ENCODE measurements around the gene FOXR1.

FOXR1 gene, protein sequence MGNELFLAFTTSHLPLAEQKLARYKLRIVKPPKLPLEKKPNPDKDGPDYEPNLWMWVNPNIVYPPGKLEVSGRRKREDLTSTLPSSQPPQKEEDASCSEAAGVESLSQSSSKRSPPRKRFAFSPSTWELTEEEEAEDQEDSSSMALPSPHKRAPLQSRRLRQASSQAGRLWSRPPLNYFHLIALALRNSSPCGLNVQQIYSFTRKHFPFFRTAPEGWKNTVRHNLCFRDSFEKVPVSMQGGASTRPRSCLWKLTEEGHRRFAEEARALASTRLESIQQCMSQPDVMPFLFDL

DNA sequence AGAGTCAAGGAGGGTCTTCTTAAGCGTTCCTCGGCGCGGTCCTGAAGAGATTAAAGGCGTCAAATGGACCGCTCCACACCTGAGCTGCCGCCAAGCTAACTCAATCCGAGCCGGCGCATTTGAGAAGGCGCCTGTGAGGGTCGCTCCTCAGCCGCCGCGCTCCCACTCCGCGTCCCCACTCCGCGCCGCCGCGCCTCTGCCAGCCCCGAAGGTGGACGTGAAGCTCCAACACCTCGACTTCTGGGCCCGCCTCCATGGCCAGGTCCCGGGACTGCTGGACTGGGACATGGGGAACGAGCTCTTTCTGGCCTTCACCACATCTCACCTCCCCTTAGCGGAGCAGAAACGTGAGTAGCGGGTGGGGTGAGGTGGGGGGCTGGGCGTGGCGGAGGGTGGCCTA is at the start of gene FOXR1:
TSS of gene FOXR1 (plus strand) at position 116 of the 400 bp plus-strand sequence. CDS start at position 287, 171 bp downstream.
- no peak for DNase-seq (ENCODE audit: low read depth in 2 of 2)

DNA sequence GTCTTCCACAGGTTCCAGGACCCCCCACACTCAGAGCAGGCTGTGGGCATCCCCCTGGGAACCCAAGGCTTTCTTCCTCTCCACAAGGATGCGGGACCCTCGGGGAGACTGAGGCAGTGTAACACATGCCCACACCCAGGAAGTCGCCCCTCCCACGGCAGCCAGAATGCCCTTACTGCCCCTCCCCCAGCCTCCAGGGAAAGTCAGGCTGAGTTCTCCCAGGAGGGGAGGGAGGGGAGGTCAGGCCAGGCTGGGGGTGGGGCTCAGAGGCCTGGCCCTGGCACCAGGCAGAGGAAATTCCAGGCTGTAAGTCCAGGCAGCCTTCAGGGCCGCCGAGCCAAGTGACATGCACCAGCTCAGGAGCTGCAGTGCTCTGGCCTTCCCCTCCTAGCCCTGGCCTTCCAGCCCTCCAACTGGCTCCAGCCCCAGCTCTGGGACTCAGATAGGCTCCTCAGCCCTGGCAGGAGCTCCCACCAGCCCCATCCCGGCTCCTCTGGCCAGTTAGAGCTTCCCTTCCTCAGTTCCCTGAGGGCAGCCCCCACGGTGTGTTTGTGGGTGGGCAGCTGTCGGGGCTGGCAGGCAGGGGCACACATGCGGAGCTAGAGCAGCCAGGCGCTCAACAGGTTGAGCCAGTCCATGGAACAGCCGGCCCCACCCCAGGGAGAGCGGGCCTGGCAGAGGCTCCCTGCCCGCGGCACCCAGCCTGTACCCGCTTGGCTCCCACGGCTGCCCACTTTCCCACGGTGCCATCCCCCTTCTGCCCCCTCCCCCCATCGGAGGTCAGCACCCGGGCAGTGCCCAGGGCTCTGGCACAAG is 49.4 kb upstream of the FOXR1 start:
- DNase-seq (ENCODE audit: low read depth in 2 of 2), result no peak

DNA sequence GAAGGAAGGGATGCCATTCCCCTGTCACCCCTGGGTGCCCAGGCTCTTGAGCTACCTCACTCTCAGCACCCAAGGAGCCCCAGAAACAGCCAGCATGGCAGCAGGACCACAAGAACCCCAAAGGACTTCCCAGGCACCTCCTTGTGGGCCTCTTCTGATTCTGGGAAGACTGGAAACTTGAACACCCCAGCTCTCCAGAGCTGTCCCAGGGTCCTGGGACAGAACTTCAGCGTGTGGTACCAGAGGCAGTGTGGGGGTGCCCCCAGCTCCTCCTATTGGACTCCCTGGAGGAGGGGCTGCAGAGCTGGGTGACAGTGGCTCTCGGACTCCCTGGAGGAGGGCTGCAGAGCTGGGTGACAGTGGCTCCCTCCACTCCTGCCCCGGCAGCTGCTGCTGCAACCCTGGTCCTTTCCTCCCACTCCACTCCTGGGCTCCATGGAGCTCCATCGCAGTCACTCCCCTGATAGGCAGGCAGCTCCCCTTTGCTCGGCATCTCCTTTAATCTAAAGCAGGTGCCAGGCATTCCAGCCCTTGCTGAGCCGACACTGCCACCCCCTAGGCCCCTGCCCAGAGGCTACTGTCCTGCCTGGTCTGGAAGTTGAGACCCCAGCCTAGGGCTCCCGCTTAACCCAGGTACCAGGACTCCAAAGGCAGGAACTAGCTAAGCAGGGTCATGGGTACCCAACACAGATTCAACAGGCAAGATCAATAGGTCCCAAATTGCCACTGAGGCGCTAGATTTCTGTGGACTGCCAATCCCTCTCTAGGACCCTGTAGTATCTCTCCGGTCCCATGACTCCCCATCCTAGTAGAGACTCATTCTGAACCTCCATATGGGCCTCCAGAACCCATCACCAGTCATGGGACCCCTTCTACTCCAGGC is 48.6 kb upstream of the FOXR1 start:
- no peak for DNase-seq (ENCODE audit: low read depth in 2 of 2)

DNA sequence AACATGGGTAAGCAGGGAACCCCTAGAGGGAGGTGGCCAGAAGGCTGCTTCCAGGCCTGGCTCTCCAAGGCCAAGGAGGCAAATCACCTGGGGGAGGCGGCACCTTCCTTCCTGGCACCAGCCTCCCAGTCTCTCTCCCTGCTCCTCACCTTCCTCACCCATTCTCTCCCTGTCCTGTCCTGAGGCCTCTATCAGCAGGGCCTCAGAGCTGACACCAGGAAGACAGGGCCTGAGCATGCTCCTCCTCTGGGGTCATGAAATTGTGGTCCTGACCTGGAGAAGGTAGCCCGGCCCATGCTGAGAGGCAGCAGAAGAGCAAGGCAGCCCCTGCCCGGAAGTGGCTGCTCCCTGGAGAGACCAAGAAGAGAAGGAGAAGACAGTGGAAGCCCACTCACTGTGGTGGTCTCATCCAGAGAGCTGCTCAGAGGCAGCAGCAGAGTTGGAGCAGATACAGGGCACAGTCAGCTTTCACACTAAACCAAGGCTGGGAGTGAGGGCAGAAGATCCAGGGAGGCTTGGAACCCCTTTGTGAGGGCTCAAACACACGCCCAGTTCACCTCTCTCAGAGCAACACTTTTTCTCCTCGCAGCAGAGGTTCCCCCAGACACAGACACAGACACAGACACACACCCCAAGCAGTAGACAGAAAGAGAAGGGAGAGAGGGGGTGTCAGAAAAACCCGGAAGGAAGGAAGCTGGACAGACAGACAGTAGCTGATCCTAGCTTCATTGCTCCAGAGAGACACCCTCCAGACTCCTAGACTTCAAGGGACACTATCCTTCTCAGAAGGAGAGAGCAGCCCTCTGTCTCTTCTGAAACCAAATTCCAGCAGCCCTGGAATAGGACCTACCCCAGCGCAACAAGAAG is 47.6 kb upstream of the FOXR1 start:
- DNase-seq (ENCODE audit: low read depth in 2 of 2), result no peak

DNA sequence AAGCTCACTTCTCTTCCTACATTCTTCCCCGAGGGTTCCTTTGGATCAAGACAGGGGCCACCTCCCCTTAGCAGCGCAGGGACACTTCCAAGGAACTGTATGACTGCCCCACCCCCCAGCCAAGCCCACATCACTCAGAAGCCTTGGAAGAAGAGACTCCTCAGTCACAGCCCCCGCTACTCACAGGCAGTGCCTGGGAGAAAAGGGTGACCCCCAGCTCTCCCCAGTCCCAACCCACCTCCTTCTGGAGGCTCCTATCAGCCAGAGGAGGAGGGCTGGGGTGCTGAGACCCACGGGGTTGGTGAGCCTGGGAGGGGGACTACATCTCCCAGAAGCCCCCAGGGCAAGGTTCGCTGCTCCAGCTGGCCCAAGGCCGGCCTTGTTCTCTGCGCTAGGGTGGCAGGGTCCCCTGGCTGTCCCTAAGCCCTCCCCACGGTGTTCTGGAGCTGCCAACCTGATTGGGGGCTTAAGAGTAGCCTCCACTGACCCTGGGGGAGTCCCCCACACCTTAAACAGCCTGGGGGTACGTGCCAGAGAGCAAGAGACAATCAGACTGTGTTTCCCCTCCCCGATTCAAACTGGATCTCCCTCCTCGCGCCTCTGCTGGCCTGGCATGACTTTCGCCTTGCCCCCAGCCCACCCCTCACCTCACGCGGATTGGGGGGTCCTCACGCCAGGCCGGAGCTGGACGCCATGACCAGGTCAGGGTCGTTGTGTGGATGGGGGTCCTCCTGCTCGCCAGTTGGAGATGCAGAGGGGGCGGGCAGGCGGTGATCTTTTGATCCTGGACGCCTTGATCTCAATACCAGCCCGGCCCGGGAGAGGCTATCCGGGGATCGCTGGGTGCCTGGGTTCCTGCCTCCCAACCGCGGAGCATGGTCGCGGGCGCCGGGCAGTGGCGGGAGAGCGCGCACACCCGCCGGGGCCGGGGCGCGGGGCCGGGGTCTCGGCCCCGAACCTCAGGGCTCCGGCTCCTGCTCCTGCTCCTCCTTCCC is 46.7 kb upstream of the FOXR1 start:
- no peak for DNase-seq (ENCODE audit: low read depth in 2 of 2)

DNA sequence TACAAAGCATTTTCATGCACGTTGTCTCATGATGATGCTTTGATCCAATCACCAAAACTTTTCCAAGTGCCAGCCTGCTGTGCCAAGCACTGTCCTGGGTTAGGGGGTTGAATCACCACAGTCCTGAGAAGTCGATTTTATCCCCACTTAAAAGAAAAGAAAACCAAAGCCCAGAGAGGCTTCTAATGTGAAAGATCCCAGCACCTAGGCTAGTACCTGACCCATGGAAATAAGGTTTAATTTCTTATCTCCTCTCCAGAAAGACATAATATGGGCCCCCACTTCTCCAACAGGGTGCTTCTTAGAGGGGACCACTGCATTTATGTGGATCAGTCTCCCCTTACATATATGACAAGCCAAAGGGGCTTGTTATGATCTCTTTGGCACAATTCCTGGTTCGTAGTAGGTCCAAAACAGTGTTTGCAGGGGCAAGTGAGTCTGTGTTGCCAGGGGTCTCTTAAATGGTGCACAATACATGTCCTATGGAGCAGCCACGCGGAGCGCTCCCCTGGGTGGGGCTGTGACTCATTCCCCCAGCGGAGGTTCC is 43.9 kb upstream of the FOXR1 start:
- DNase-seq (ENCODE audit: low read depth in 2 of 2), result no peak

DNA sequence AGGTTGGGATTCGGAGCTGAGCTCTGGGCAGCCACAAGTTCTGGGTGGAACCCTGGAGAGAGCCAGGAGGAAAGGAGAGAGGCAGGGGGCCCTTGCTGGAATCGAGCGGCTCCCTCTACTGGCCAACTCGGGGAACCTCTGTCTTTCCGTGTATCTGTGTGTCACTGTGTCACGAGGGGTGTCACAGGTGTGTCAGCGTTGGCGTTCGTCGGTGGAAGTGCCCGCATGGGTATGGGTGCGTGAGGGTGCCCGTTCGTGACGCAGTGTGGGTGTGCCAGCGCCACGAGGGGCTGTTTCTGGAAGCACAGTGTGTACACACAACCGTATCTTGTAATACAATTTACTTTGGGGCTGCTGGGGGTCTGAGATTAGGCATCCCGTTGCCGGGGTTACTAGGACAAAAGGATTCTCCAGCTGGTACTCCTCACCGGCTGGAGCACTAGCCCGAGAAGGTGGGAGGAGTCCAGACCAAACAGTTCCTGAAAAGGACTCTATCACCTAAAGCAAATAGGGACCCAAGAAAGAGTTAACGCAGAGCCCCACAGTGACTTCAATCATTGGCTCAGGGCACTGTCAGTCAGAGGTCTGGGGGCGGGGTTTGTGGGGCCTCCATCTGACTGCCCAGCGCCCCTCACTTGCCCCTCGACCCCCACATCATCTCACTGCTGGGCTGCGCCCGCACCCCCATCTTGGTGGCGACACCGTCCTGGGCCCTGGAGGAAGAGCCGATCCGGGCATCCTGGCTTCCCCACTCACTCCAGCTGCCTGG is 43.3 kb upstream of the FOXR1 start:
- peak; percentile 90 to 95 for DNase-seq (ENCODE audit: low read depth in 2 of 2)

DNA sequence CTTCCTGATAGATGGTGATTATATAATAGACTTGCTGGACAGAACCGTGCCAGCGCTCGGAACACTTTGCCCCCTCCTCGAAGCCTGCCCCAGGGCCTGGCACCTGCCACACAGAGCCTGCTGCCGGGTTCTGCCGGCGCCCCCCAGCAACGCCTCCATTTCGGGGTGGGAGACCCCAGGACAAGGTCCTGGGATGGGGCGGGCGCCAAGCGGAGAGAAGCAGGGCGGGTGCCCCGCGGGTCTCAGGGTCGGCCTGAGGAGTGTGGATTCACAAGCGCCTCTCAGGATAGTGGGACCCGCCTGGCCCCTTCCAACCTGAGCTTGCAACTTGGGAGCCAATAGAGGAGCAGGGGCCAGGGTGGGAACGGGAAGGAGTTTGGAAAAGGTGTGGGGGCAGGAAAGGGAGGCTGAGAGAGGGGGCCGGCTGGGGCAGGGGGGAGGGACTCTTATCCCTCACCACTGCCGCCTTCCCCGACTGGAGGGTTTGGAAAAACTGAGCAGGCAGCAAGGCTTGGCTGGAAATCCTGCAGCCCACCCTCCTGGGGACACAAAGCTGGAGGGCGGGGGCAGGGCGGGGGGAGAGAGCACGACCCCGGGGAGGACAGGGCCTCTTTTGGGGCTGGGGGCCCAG is 42.6 kb upstream of the FOXR1 start:
- DNase-seq (ENCODE audit: low read depth in 2 of 2), result no peak

DNA sequence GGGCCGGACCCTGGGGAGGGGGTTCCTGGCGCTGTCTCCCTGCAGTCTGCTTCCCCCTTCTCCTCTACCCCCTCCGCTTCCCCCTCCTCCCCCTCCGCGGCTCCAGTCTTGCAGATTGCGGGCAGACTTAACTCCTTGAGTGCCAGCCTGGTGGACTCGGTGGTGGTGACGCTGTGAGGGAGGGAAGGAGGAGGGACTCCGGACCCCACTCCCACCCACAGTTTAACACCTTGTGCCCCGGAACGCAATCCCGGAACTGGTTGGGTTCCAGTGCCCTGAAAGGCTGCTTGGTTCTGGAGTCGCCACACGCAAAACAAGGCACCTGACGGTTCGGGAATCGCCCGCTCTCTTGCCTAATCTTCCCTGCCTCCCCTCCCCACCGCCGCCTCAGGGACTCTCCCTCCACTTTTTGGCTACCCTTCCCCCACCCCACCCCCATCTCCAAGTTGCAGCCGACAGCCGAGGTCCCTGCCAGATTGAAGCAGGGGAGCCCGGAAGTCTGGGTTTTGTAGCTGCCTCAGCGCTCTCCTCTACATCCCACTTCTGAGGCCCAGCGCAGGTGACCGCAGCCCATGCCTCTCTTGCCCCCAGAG is 42.0 kb upstream of the FOXR1 start:
- peak; percentile 57 to 60 for DNase-seq (ENCODE audit: low read depth in 2 of 2)

DNA sequence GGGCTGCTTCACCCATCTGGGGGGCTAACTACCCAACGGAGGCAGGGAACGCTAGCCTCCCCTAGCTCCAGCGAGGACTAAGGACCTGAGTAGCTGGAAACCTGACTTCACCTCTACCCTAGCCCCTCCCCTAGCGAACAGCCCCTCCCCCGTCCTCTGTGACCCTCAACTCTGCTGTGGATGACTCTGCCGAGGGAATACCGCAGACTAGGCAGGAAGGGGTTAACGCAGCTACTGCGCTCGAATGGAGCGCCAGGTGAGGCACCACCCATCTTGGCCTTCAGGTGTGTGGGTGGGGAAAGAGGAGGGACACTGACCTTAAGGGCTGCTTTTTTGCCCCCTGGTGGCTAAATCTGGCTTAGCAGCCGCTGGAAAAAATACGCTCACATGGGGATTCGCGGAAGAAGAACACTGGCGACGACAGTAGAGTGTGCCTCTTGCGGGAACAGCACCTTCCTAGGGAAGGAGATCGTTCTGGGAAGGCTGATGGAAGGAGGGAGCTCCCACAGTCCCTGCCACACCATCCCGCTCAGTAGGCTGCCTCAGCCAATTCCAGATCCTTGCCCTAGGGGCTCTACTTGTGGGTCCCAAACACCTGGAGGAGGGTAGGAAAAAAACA is 41.4 kb upstream of the FOXR1 start:
- peak; percentile 81 to 85 for DNase-seq (ENCODE audit: low read depth in 2 of 2)

DNA sequence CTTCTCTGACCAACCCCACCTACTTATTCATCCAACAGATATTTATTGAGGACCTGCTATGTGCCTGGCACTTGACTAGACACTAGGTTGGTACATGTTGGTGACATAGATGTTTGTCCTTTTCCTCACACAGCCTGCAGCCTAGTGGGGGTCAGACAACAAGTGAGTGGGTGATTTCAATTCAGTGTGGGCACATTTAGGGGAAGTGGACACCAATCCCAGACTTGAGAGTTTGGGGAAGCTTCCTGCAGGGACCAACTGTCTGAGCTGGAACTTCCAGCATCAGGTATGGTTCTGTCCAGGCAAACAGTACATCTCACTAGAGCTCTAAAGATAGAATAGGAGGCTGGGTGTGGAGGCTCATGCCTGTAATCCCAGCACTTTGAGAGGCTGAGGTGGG is 40.0 kb upstream of the FOXR1 start:
- no peak for DNase-seq (ENCODE audit: low read depth in 2 of 2)

DNA sequence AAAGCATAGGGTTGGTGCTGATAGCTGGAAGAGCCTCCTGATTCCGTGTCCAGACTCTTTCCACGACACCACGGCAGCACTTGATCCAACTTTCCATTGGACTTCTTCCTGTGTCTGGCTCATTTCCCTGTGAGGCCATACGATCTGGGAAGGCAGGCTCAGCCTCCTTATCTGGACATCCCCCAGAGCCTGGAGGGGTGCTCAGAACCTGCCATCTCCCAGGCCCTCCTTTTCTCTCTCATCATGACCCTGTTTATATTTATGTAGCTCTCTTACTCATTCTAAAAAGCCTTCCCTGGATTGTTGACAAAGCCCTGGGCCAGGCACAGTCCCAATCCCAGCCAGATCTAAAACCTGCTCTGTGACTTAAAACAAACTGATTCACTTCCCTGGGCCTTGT is 38.1 kb upstream of the FOXR1 start:
- DNase-seq (ENCODE audit: low read depth in 2 of 2), result no peak

DNA sequence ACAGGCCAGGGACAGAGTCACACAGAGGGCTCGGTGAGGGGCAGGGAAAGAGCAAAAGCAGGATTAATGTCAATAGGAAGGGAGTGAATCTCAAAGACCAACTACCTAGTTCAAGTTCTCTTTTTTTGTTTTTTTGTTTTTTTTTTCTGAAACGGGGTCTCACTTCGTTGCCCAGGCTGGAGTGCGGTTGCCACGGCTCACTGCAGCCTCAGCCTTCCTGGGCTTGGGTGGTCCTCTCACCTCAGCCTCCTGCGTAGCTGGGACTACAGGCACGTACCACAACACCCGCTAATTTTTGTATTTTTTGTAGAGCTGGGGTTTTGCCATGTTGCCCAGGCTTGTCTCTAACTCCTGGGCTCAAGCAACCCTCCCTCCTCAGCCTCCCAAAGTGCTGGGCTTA is 36.2 kb upstream of the FOXR1 start:
- DNase-seq (ENCODE audit: low read depth in 2 of 2), result no peak

DNA sequence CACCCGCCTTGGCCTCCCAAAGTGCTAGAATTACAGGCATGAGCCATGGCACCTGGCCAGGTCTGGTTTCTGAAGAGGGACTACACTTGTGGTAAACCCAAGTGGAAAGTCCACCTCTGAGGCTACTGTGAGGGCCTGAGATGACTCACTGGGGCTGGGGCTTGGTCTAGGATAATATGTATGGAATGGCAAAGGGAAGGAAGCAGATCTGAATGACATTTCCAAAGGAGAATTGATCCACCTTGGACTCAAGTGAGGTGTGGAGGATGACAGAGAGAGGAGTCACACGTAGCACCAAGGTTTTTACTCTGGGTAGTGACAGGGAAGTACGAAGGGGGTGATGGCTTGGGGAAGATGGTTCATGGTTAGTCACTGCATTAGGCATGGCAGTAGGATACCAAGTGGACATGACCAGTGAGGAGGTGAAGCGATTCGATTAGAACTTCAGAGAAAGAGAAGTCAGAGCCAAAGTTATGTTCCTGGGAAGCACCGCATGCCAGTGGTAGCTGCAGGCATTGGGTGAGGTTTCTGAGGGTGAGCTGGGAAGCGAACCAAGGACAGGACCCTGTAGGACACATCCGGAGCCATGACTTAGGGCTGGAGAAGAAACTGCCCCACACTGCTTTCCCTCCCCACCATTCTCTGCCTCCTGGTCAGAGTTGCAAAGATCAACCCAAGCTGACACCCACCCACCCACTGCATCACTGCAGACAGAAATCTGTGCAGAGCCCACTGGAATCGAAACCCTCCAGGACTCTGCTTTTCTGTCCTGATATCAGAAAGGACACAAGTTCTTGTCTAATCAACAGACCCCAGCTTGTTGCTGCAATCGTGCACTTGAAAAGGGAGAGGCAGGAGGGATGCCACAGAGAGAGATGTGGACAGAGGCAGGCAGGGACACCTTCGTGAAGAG is 32.8 kb upstream of the FOXR1 start:
- no peak for DNase-seq (ENCODE audit: low read depth in 2 of 2)

DNA sequence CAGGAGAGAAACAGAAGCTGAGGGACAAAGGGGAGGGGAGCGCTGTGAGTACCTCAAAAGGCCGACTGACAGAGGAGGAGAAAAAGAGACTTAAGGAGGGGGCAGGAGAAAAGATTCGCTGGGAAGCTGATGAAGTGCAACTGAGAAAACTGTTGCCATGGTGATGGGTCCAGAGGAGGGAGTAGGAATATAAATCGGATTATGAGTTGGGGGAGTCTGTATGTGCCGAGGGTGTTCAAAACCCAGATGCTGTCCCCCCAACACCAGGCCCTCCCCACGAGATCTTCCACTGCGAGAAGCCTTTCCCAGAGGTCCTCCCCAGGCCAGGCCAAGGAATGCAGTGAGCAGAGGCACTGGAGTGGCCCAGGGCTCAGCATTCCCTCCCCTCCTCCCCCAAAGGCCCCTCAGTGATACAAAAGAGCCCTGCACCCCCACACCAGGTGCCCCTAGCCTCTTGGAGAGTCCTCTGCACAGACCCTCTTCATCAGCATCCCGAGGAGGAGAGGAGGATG is 32.1 kb upstream of the FOXR1 start:
- no peak for DNase-seq (ENCODE audit: low read depth in 2 of 2)

DNA sequence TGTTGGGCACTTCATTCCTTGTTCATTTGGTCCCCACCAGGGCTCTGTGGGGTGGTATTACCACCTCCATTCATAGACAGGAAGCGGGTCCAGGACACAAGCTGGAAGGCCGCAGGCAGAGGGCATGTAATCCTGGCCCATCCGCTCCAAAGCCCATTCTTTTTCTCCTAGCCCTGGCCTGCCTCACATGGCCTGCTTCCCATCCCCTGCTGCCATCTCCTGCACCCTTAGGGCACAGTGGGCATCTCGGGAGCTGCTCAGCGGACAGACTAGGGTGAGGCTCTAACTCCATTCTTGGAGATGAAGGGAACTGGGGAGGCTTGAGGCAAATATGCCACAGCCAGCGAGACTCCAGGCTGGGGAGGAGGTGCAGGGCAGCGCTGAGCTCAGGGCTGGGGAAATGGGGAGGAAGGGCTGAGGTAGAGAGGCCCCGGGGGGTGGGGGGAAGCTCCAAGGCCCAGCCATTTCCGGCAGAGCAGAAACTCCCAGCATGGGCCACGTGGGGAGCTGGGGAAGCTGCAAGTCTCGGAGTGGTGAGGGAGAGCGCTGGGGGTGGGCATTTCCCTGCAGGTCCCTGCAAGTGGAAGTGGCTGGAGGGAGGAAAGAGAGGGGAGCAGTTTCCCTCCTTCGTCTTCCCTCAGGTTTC is 31.5 kb upstream of the FOXR1 start:
- DNase-seq (ENCODE audit: low read depth in 2 of 2), result peak in 1 of 2 donors; percentile 37
